ENCODE data around the gene KCNMA1. TPM values are rescaled to one million over a fixed set of nuclear protein-coding genes. Genes with fewer than 3 reads are reported as not detected.

KCNMA1 gene
- total RNA-seq, 1 experiment from 2014 or later, result 143 TPM

GRCh38 chr10:77420947-77421523 lies 216.6 kb downstream of the KCNMA1 start:
- H3K36me3 ChIP-seq (ENCODE audit: low read depth, low read length), result no peaks in the 10 kb centered on the region
- no peak for ATAC-seq
- intact Hi-C loops (cut with micrococcal nuclease), result no loop called here
- POLR2A ChIA-PET (ENCODE audit: unreplicated experiment), result no interaction called here
- H3K9me2 ChIP-seq (replicated peaks; ENCODE audit: low read length), result no peaks in the 10 kb centered on the region
- no TSS peak for BruUV-seq (replicated peaks)
- no peaks in the 10 kb centered on the region for H3K9me3 ChIP-seq (ENCODE audit: low read length)
- no peaks in the 10 kb centered on the region for H4K20me1 ChIP-seq (ENCODE audit: low read length)
- peaks cover 22% of the 10 kb centered on the region for H3K4me1 ChIP-seq (ENCODE audit: insufficient read depth, low read length)
- H3F3A ChIP-seq (ENCODE audit: low read length, unreplicated experiment), result peaks cover 11% of the 10 kb centered on the region
- no peak overlapping the region for H3K4me3 ChIP-seq (ENCODE audit: low read length)
- H3K4me2 ChIP-seq (ENCODE audit: low read length), result no peak overlapping the region
- TF ChIP-seq CTCF (conservative IDR thresholded peaks at IDR 0.05; ENCODE audit: low read depth, low read length) (no peak), EZH2 (IDR thresholded peaks at IDR 0.05; ENCODE audit: low read length, unreplicated experiment) (no peak), EZH2phosphoT487 (IDR thresholded peaks at IDR 0.05; ENCODE audit: borderline replicate concordance, low read length) (no peak)
- DNase-seq, result no peak
- H3K27ac ChIP-seq (ENCODE audit: low read length), result no peak overlapping the region
- no peak overlapping the region for H2AFZ ChIP-seq (ENCODE audit: low read length)
- CTCF ChIA-PET, result no interaction called here
- no peaks in the 10 kb centered on the region for H3K27me3 ChIP-seq (ENCODE audit: low read length)
- no peak overlapping the region for H3K9ac ChIP-seq (ENCODE audit: low read length)
- no peaks in the 10 kb centered on the region for H3K79me2 ChIP-seq (ENCODE audit: low read length)

DNA sequence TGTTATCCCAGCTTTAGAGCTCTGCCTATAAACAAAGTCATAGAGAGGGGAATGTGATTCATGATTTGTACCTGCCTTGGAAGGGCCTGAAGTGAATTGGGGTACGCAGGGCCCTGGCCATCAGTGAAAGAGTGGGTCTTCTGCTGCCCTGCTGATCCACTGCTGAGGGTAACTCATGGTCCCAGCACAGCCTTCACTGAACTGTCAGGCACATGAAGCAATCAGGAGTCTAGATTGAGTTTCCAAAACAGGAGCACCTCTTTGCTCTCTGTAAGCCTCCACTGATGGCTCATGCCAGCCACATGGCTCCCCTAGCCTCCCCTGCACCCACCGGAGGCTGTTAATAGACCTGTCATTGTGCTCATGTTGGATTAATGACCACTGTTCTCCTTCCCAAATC lies 217.6 kb downstream of the KCNMA1 start:
- H3K27me3 ChIP-seq (ENCODE audit: low read length), result no peaks in the 10 kb centered on the region
- peaks cover 32% of the 10 kb centered on the region for H3K4me1 ChIP-seq (ENCODE audit: insufficient read depth, low read length)
- H3K4me3 ChIP-seq (ENCODE audit: low read length), result no peak overlapping the region
- no peak overlapping the region for H3K4me2 ChIP-seq (ENCODE audit: low read length)
- intact Hi-C loops (cut with micrococcal nuclease), result no loop called here
- TF ChIP-seq EZH2phosphoT487 (IDR thresholded peaks at IDR 0.05; ENCODE audit: borderline replicate concordance, low read length) (no peak), CTCF (conservative IDR thresholded peaks at IDR 0.05; ENCODE audit: low read depth, low read length) (no peak)
- H3K27ac ChIP-seq (ENCODE audit: low read length), result no peak overlapping the region
- H3K9me3 ChIP-seq (ENCODE audit: low read length), result no peaks in the 10 kb centered on the region
- H3F3A ChIP-seq (ENCODE audit: low read length, unreplicated experiment), result peaks cover 17% of the 10 kb centered on the region
- H3K9me2 ChIP-seq (replicated peaks; ENCODE audit: low read length), result no peaks in the 10 kb centered on the region
- H3K9ac ChIP-seq (ENCODE audit: low read length), result no peak overlapping the region
- H3K79me2 ChIP-seq (ENCODE audit: low read length), result peaks cover 8% of the 10 kb centered on the region
- ATAC-seq (no peak), DNase-seq (no peak)
- H3K36me3 ChIP-seq (ENCODE audit: low read depth, low read length), result no peaks in the 10 kb centered on the region
- no TSS peak for BruUV-seq (replicated peaks)
- H2AFZ ChIP-seq (ENCODE audit: low read length), result no peak overlapping the region
- ChIA-PET CTCF (interaction anchor here (1.0 kb wide), 1 partner anchor 16 kb away, joined by 3 read pairs; no protein-coding TSS in a partner anchor), POLR2A (ENCODE audit: unreplicated experiment) (no interaction called here)
- H4K20me1 ChIP-seq (ENCODE audit: low read length), result no peaks in the 10 kb centered on the region

DNA sequence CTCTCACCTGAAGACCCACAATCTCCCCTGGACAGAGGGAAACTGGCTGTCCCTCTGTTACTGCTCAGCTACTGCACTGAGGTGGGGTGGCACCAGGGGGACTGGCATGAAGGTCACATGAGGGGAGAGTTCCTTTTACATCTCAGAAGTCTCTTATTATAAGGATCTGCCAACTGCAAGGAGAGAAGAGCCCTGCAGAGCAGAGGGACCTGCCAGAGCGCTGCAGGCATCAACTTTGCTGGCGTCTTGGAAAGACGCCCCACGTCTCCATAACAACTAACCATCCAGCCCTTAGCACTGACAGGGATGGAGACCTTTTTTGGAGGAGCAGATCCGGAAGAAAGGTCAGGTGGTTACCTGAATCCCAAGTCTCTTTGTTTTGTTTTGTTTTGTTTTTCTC lies 218.6 kb downstream of the KCNMA1 start:
- TF ChIP-seq EZH2phosphoT487 (IDR thresholded peaks at IDR 0.05; ENCODE audit: borderline replicate concordance, low read length) (no peak), EZH2 (IDR thresholded peaks at IDR 0.05; ENCODE audit: low read length, unreplicated experiment) (no peak), CTCF (conservative IDR thresholded peaks at IDR 0.05; ENCODE audit: low read depth, low read length) (no peak)
- Histone ChIP-seq H3K9me2 (replicated peaks; ENCODE audit: low read length) (no peaks in the 10 kb centered on the region), H3K9ac (ENCODE audit: low read length) (no peak overlapping the region), H3K36me3 (ENCODE audit: low read depth, low read length) (no peaks in the 10 kb centered on the region), H3K4me3 (ENCODE audit: low read length) (no peak overlapping the region), H3K9me3 (ENCODE audit: low read length) (no peaks in the 10 kb centered on the region), H3K27me3 (ENCODE audit: low read length) (no peaks in the 10 kb centered on the region), H3K4me2 (ENCODE audit: low read length) (no peak overlapping the region), H3K4me1 (ENCODE audit: insufficient read depth, low read length) (peaks cover 37% of the 10 kb centered on the region), H4K20me1 (ENCODE audit: low read length) (no peaks in the 10 kb centered on the region), H3K27ac (ENCODE audit: low read length) (no peak overlapping the region), H3K79me2 (ENCODE audit: low read length) (peaks cover 15% of the 10 kb centered on the region), H3F3A (ENCODE audit: low read length, unreplicated experiment) (peaks cover 17% of the 10 kb centered on the region), H2AFZ (ENCODE audit: low read length) (no peak overlapping the region)
- ChIA-PET CTCF (no interaction called here), POLR2A (ENCODE audit: unreplicated experiment) (no interaction called here)
- DNase-seq (no peak), ATAC-seq (no peak)
- intact Hi-C loops (cut with micrococcal nuclease), result no loop called here
- BruUV-seq (replicated peaks), result no TSS peak

Measured in PC-3 (cell line).